ENCODE data around the gene OPA3.

The OPA3 gene

GRCh38 chr19:45523642-45524256 lies 60.9 kb downstream of the OPA3 start:
- in situ Hi-C loops (cut with MboI; ENCODE audit: low sequenced_read_pairs): loop anchor here (25.0 kb wide), 1 partner anchor 164 kb away; the partner anchor contains the start of genes QPCTL and SNRPD2

GRCh38 chr19:45522010-45522941 lies 62.3 kb downstream of the OPA3 start:
- in situ Hi-C loops (cut with MboI; ENCODE audit: low sequenced_read_pairs): loop anchor here (25.0 kb wide), 1 partner anchor 165 kb away; the partner anchor contains the start of genes QPCTL and SNRPD2

DNA sequence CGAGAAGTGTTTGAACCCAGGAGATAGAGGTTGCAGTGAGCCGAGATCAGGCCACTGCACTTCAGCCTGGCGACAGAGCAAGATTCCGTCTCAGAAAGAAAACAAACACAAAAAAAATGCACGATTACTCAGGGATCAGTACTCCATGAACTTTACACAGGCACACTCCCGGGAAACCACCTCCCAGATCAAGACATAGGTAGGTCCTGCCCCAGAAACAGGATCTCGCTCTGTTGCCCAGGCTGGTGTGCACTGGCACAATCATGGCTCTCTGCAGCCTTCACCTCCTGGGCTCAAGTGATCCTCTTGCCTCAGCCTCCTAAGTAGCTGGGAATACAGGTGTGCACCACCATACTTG lies 66.2 kb downstream of the OPA3 start:
- in situ Hi-C loops (cut with MboI; ENCODE audit: low sequenced_read_pairs): loop anchor here (25.0 kb wide), 1 partner anchor 169 kb away; the partner anchor contains the start of genes QPCTL and SNRPD2

GRCh38 chr19:45517641-45518468 lies 66.7 kb downstream of the OPA3 start:
- in situ Hi-C loops (cut with MboI; ENCODE audit: low sequenced_read_pairs): loop anchor here (25.0 kb wide), 1 partner anchor 169 kb away; the partner anchor contains the start of genes QPCTL and SNRPD2

GRCh38 chr19:45517238-45517637 lies 67.4 kb downstream of the OPA3 start:
- in situ Hi-C loops (cut with MboI; ENCODE audit: low sequenced_read_pairs): loop anchor here (25.0 kb wide), 1 partner anchor 170 kb away; the partner anchor contains the start of genes QPCTL and SNRPD2

- in situ Hi-C loops (cut with MboI; ENCODE audit: low sequenced_read_pairs): loop anchor here (25.0 kb wide), 1 partner anchor 171 kb away; the partner anchor contains the start of genes QPCTL and SNRPD2
Measured at GRCh38 chr19:45515807-45516401, 68.7 kb downstream of the OPA3 start.

DNA sequence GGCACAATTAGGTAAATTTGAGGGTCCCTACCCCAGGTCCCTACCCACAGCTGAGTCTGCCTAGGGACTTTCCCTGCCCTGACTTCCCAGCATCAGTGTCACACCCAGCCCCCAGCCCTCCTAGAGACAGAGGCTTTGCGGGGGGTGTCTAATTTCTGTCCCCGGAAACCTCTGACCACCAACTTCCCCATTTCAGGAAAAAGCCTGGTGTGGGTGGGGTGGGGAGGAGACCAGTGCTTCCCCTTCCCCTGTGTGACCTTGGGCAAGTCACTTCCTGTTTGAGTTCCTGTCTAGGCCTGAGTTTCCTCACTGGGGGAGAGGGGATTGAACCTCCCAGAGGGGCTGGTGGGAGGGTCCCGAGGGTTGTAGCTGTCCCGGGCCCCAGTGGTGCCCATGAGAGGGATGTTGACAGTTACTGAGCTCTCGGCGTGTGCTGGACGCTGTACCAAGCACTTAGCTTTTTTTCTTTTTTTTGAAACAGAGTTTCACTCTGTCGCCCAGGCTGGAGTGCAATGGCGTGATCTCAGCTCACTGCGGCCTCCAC lies 69.4 kb downstream of the OPA3 start:
- in situ Hi-C loops (cut with MboI; ENCODE audit: low sequenced_read_pairs): loop anchor here (25.0 kb wide), 1 partner anchor 172 kb away; the partner anchor contains the start of genes QPCTL and SNRPD2

DNA sequence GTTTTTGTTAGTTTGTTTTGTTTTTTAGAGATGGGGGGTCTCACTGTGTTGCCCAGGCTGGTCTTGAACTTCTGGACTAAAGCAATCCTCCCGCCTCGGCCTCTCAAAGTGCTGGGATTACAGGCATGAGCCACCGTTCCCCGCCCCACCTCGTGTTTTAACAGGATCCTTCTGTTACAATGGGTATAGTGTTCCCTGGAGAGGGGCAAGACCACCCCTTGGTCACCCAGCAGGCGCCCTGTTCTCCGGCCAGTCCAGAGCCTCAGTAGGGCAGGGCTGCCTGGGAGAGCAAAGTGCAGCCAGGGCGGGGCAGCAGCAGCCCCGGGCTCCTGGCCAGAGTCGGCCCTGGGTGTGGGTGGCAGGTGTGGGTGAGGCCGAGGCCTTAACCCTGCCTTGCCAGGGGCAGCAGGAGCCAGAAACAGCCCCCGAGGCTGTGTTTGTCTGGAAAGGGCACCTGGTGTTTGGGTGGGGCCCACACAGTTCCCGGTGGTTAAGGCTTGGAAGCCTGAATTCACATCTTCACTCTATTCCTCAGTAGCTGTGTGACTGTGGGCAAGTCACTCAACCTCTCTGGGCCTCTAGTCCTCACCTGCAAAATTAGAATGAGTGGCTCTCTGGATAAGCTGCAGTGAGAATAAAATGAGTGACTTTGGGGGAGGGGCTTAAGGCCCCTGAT lies 70.1 kb downstream of the OPA3 start:
- in situ Hi-C loops (cut with MboI; ENCODE audit: low sequenced_read_pairs): loop anchor here (25.0 kb wide), 1 partner anchor 173 kb away; the partner anchor contains the start of genes QPCTL and SNRPD2

DNA sequence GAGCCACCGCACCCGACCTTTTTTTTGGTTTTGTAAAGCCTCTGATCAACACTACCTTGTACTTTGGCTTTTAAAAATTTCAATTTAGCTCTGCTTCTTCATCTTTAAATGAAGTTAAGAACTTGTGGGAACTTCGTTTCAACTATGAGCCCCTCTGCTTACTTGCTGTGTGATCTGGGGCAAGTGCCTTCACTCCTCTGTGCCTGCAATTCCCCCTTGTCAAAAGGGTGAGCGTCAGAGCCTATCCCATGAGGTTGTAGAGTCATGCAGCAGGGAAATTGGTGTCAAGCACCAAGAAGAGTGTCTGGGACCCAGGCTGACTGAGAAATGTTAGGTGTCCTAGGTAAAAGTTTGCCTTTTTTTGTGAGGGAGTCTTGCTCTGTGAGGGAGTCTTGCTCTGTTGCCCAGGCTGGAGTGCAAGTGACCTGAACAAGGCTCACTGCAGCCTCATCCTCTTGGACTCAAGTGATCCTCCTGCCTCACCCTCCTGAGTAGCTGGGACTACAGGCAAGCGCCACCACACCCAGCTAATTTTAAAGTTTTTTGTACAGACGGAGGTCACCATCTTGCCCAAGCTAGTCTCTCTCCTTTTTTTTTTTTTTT lies 71.6 kb downstream of the OPA3 start:
- in situ Hi-C loops (cut with MboI; ENCODE audit: low sequenced_read_pairs): loop anchor here (25.0 kb wide), 1 partner anchor 174 kb away; the partner anchor contains the start of genes QPCTL and SNRPD2

- in situ Hi-C loops (cut with MboI; ENCODE audit: low sequenced_read_pairs): loop anchor here (25.0 kb wide), 1 partner anchor 176 kb away; the partner anchor contains the start of genes QPCTL and SNRPD2
Measured at GRCh38 chr19:45511074-45511473, 73.5 kb downstream of the OPA3 start.

DNA sequence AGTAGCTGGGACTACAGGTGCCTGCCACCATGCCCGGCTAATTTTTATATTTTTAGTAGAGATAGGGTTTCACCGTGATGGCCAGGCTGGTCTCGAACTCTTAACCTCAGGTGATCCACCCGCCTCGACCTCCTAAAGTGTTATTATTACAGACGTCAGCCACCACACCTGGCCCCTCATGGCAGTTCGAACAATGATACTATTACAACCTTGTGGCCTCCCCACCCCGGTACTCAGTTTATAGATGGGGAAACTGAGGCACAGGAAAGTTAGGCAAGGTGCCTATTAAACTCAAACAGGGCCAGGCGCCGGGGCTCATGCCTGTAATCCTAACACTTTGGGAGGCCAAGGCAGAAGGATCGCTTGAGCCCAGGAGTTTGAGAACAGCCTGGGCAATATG lies 74.2 kb downstream of the OPA3 start:
- in situ Hi-C loops (cut with MboI; ENCODE audit: low sequenced_read_pairs): loop anchor here (25.0 kb wide), 1 partner anchor 177 kb away; the partner anchor contains the start of genes QPCTL and SNRPD2

DNA sequence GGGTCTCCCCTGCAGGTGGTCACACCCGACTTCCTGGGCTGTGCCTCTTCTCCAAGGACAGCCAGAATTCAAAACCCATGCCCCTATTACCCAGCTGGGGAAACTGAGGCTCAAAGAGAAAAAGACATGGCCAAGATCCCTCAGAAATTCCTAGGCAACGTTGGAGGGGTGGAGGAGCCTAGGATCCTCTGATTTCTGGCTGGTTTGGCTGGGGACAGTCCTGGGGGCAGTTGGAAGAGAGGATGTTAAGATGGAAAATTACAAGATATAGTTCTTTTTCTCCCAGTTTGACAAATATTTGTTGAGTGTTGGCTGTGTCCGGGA lies 74.9 kb downstream of the OPA3 start:
- in situ Hi-C loops (cut with MboI; ENCODE audit: low sequenced_read_pairs): loop anchor here (25.0 kb wide), 1 partner anchor 178 kb away; the partner anchor contains the start of genes QPCTL and SNRPD2

DNA sequence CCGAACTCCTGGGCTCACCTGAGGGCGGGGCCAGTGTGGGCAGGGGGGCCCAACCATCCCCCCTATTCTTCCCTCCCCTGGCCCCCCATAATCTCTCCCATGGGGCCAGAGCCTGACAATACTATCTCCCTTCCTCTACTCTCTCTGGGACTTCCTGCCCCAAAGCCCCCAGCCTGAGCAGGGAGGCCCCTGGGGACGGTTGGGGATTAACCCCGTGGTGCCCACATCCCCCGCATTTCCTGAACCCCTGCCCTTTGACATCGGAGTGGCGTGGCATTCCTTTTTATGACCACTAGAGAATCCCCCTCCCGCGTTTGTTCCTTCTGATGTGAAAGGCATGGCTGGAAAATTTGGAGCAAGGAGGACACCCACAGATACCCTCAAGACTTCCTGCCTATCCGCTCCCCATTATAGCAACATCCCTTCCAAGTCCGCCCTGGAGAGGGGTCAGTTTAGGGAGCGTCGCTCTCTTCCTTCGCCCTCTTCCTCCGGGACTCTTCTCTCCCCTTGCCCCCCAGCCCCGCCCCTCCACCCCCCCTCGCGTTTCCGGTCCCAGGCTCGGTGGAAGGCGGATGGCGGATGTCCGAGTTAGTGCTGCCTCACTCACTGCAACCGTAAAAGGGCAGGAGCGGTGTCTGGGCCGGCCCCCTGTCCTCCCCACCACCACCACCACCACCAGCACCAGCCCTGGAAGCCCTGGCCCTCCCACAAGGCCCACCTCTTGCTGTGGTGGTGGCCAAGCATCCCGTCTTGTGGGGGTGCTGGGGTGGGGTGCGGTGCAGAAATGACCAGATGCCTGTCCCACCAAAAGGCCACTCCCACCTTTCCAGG lies 75.5 kb downstream of the OPA3 start:
- in situ Hi-C loops (cut with MboI; ENCODE audit: low sequenced_read_pairs): loop anchor here (25.0 kb wide), 1 partner anchor 178 kb away; the partner anchor contains the start of genes QPCTL and SNRPD2

DNA sequence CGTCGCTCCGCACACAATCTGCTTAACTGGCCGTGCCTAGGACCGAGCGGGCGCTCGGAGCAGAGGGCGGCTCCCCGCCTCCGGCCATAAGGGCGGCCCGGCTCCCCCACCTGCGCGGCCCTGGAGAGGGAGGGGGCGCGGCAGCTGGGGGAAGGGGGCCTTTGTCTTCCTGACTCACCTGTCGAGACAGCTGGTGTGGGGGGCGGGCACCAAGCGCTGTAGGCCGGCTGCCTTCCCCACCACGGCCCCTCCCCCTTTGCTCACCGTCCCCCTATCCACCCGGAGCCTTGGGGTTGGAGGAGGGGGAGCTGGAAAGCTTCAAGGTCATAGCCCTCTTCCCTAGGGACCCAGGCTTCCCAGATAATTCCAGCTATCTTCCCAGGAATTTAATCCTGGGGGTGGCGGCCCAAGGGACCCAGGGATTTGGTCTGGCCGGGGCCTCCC lies 76.2 kb downstream of the OPA3 start:
- in situ Hi-C loops (cut with MboI; ENCODE audit: low sequenced_read_pairs): loop anchor here (25.0 kb wide), 1 partner anchor 179 kb away; the partner anchor contains the start of genes QPCTL and SNRPD2

GRCh38 chr19:45507872-45508416 lies 76.7 kb downstream of the OPA3 start:
- in situ Hi-C loops (cut with MboI; ENCODE audit: low sequenced_read_pairs): loop anchor here (25.0 kb wide), 1 partner anchor 179 kb away; the partner anchor contains the start of genes QPCTL and SNRPD2

DNA sequence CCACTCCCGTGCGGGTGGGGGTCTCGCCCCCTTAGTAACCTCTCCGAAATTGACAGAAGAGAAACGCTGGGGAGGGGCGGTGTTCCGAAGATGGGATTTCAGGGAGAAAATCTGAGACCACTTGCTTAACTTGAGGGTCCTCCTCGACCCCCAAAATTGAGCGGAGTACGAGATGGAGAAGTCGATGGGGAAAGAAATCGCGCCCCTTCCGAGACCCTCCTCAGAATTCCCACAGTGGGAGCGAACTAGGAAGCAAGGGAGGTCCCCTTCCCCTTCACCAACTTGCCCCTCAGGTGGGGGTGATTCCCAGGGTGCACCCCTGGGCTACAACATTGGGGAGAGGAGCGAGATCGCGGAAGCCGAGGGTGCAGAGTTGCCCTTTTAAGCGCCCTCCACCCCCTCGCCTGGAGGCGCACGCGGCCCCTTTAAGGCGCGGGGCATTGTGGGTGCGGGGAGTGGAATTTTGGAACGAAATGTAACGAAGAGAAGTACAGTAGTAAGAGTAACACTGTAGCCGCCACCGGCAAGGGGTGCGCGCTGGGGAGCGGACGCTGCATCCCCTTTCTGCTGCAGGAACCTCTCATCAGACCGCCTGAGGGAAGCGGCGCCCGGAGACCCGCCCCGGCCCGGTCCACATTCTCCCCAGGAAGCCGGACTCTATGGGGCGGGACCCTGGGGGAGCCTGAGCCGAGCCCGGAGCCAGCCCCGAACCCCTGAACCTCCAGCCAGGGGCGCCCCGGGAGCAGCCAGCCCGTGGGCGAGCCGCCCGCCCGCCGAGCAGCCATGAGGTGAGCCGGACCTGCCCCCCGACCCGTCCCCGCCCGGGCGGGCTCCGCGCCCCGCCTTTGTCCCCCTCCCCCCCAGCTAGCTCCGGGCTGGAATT lies 77.4 kb downstream of the OPA3 start, which contains the start of gene VASP:
Gene VASP, plus strand, starts transcription at position 491 of the 883 bp plus-strand sequence. Its CDS starts 293 bp downstream, at position 784.
- in situ Hi-C loops (cut with MboI; ENCODE audit: low sequenced_read_pairs): loop anchor here (25.0 kb wide), 1 partner anchor 180 kb away; the partner anchor contains the start of genes QPCTL and SNRPD2
